Gastrocnemius medialis (tissue), 4 donors: ENCODE results near the gene ADCYAP1R1. TPM values are rescaled to one million over a fixed set of nuclear protein-coding genes. Genes with fewer than 3 reads are reported as not detected.

Experiments
- ATAC-seq, 2 donors: fragments of 150-250 bp; one replicate each; pipeline ENCODE4 v1.9.1; 2016
- DNase-seq, 2 donors: peaks; one replicate each; pipeline ENCODE4 v3.0.0-alpha.2; 2019
- H3K27ac ChIP-seq, 4 donors: fragments of 200-600 bp; sonication (generic); 1 replicate in 1 of 4; 2 replicates in 3 of 4; pipeline ENCODE4 v1.5.1; 2016 to 2018; ENCODE audit warnings: mild to moderate bottlenecking in 2 of 4, moderate library complexity in 1 of 4
- H3K27me3 ChIP-seq, 3 donors: fragments of 200-600 bp; sonication (generic) in 2 of 3; 1 replicate in 1 of 3; 2 replicates in 2 of 3; pipeline versions ENCODE4 v1.5.1 to v1.6.0; 2016 to 2019; ENCODE audit warnings: mild to moderate bottlenecking in 1 of 3, moderate library complexity in 1 of 3
- H3K36me3 ChIP-seq, 2 donors: fragments of 200-600 bp; sonication (generic) in 1 of 2; one replicate each; pipeline ENCODE4 v1.5.1; 2017 to 2018
- H3K4me1 ChIP-seq, 2 donors: fragments of 200-600 bp; sonication (generic) in 1 of 2; one replicate each; pipeline ENCODE4 v1.5.1; 2016 to 2017; ENCODE audit warnings: mild to moderate bottlenecking in 2 of 2
- H3K4me3 ChIP-seq, 4 donors: fragments of 200-600 bp; sonication (generic) in 3 of 4; 1 replicate in 1 of 4; 2 replicates in 3 of 4; pipeline ENCODE4 v1.5.1; 2016 to 2019; ENCODE audit warnings: mild to moderate bottlenecking in 2 of 4
- H3K9me3 ChIP-seq, 3 donors: fragments of 200-600 bp; sonication (generic) in 2 of 3; 1 replicate in 1 of 3; 2 replicates in 2 of 3; pipeline ENCODE4 v1.5.1; 2016 to 2019
- CTCF ChIP-seq, 5 experiments: fragments of 450-650 bp in 3 of 5; fragments of 200-600 bp in 2 of 5; sonication (generic) in 2 of 5; IDR thresholded peaks in 4 of 5; conservative IDR thresholded peaks in 1 of 5; 1 replicate in 4 of 5; 2 replicates in 1 of 5; pipeline ENCODE4 v1.5.1; 2016 to 2019; ENCODE audit warnings: antibody characterized with exemption in 5 of 5, mild to moderate bottlenecking in 3 of 5, moderate library complexity in 3 of 5
- POLR2A ChIP-seq, 2 donors: fragments of 450-650 bp; IDR thresholded peaks; one replicate each; pipeline ENCODE4 v1.6.1; 2017; ENCODE audit warnings: antibody characterized with exemption in 2 of 2, mild to moderate bottlenecking in 2 of 2, moderate library complexity in 2 of 2
- in situ Hi-C, 4 donors: fragments of 200-750 bp; cut with MboI; loops; one replicate each; pipeline versions ENCODE4 v1.15.0 to v1.8.0; 2017; ENCODE audit warnings: low sequenced_read_pairs in 4 of 4
- intact Hi-C: fragments of 100-400 bp; cut with DNase I; formaldehyde crosslinking; loops from one replicate; pipeline ENCODE4 v1.15.1; 2023; ENCODE audit warnings: low total_unique reads
- total RNA-seq, 4 donors: library from RNA; depleted of rRNA; stranded (reverse); fragments of >200 nt; gene quantifications; one replicate each; pipeline versions ENCODE4 v1.1.0 to v1.2.3, GENCODE V29; 2016

The ADCYAP1R1 gene
- total RNA-seq, 4 donors from 2014 or later: 0.05 to 0.33 (median 0.21) TPM

- Histone ChIP-seq H3K27me3 (no peaks in the 10 kb centered on the region), H3K4me1 (no peaks in the 10 kb centered on the region), H3K4me3 (no peak overlapping the region), H3K36me3 (no peaks in the 10 kb centered on the region), H3K9me3 (no peaks in the 10 kb centered on the region), H3K27ac (no peak overlapping the region)
- ATAC-seq (no peak), DNase-seq (no peak)
- TF ChIP-seq POLR2A (IDR thresholded peaks at IDR 0.05) (no peak), CTCF (IDR thresholded peaks at IDR 0.05 in 4 of 5, conservative IDR thresholded peaks at IDR 0.05 in 1 of 5) (no peak)
- intact Hi-C loops: no loop called here
- in situ Hi-C loops: no loop called here
Measured at GRCh38 chr7:31033674-31034300, 18.3 kb upstream of the ADCYAP1R1 start.

- no peak overlapping the region for H3K27ac ChIP-seq
- peaks cover 0 to 2% (median 0%) of the 10 kb centered on the region in 3 donors for H3K27me3 ChIP-seq
Measured at GRCh38 chr7:31036924-31037323, 15.2 kb upstream of the ADCYAP1R1 start.

GRCh38 chr7:31043051-31043471 is 9.0 kb upstream of the ADCYAP1R1 start:
- no peaks in the 10 kb centered on the region for H3K9me3 ChIP-seq
- TF ChIP-seq CTCF (IDR thresholded peaks at IDR 0.05 in 4 of 5, conservative IDR thresholded peaks at IDR 0.05 in 1 of 5): no peak
- TF ChIP-seq POLR2A (IDR thresholded peaks at IDR 0.05): no peak
- H3K36me3 ChIP-seq: no peaks in the 10 kb centered on the region
- DNase-seq (no peak), ATAC-seq (no peak)
- peaks cover 0 to 4% (median 0%) of the 10 kb centered on the region in 3 donors for H3K27me3 ChIP-seq
- no peaks in the 10 kb centered on the region for H3K4me1 ChIP-seq
- in situ Hi-C loops: no loop called here
- H3K4me3 ChIP-seq: no peak overlapping the region
- intact Hi-C loops: no loop called here
- H3K27ac ChIP-seq: no peak overlapping the region

More at GRCh38 chr7:31036924-31037323, 15.2 kb upstream of the ADCYAP1R1 start:
- no peaks in the 10 kb centered on the region for H3K36me3 ChIP-seq
- intact Hi-C loops: no loop called here
- H3K4me3 ChIP-seq: no peak overlapping the region
- H3K9me3 ChIP-seq: no peaks in the 10 kb centered on the region
- TF ChIP-seq POLR2A (IDR thresholded peaks at IDR 0.05): no peak
- no peak for TF ChIP-seq CTCF (IDR thresholded peaks at IDR 0.05 in 4 of 5, conservative IDR thresholded peaks at IDR 0.05 in 1 of 5)
- DNase-seq (no peak), ATAC-seq (no peak)
- in situ Hi-C loops: no loop called here
- H3K4me1 ChIP-seq: no peaks in the 10 kb centered on the region

- H3K9me3 ChIP-seq: no peaks in the 10 kb centered on the region
- H3K4me3 ChIP-seq: no peak overlapping the region
- TF ChIP-seq CTCF (IDR thresholded peaks at IDR 0.05 in 4 of 5, conservative IDR thresholded peaks at IDR 0.05 in 1 of 5) (no peak), POLR2A (IDR thresholded peaks at IDR 0.05) (no peak)
- H3K36me3 ChIP-seq: no peaks in the 10 kb centered on the region
- no peak overlapping the region for H3K27ac ChIP-seq
- DNase-seq: no peak
- H3K4me1 ChIP-seq: no peaks in the 10 kb centered on the region
- in situ Hi-C loops (no loop called here), intact Hi-C loops (no loop called here)
- ATAC-seq: no peak
- peaks cover 0 to 4% (median 0%) of the 10 kb centered on the region in 3 donors for H3K27me3 ChIP-seq
Measured at GRCh38 chr7:31044529-31044928, 7.6 kb upstream of the ADCYAP1R1 start.

- ATAC-seq: no peak
- no peak overlapping the region for H3K27ac ChIP-seq
- H3K36me3 ChIP-seq: no peaks in the 10 kb centered on the region
- TF ChIP-seq POLR2A (IDR thresholded peaks at IDR 0.05): no peak
- TF ChIP-seq CTCF (IDR thresholded peaks at IDR 0.05 in 4 of 5, conservative IDR thresholded peaks at IDR 0.05 in 1 of 5): no peak
- intact Hi-C loops: no loop called here
- in situ Hi-C loops: no loop called here
- H3K4me1 ChIP-seq: no peaks in the 10 kb centered on the region
- no peak for DNase-seq
- H3K27me3 ChIP-seq: peaks cover 0 to 7% (median 4%) of the 10 kb centered on the region in 3 donors
- no peaks in the 10 kb centered on the region for H3K9me3 ChIP-seq
- no peak overlapping the region for H3K4me3 ChIP-seq
Measured at GRCh38 chr7:31046723-31047122, 5.4 kb upstream of the ADCYAP1R1 start.
